Esophagus squamous epithelium (tissue), 4 donors: ENCODE results near the gene CDKAL1.

Experiments used
- CTCF ChIP-seq, 6 experiments: fragments of 450-650 bp in 4 of 6; fragments of 200-600 bp in 2 of 6; sonication (generic) in 2 of 6; IDR thresholded peaks; one replicate each; pipeline ENCODE4 v1.5.1; 2016 to 2019; ENCODE audit warnings: antibody characterized with exemption in 6 of 6, mild to moderate bottlenecking in 4 of 6, moderate library complexity in 4 of 6
- POLR2A ChIP-seq, 4 donors: fragments of 450-650 bp; IDR thresholded peaks; one replicate each; pipeline ENCODE4 v1.6.1; 2017; ENCODE audit warnings: antibody characterized with exemption in 4 of 4, mild to moderate bottlenecking in 4 of 4, moderate library complexity in 3 of 4

- no peak for TF ChIP-seq POLR2A (IDR thresholded peaks at IDR 0.05)
- no peak for TF ChIP-seq CTCF (IDR thresholded peaks at IDR 0.05)
Observed at GRCh38 chr6:20996099-20996498, 461.8 kb downstream of the CDKAL1 start.
